ENCODE measurements around the gene OSMR.
A peak's percentile ranks its signal among the peaks of the same experiment; 100 is the strongest.

OSMR gene

GRCh38 chr5:38845526-38846378 lies at the start of gene OSMR:
OSMR (plus strand) TSS chr5:38846012; CDS start chr5:38869045, 23,033 bp downstream.
- no peak for DNase-seq (ENCODE audit: low read depth in 2 of 2, low spot score in 1 of 2)

- DNase-seq (ENCODE audit: low read depth in 2 of 2, low spot score in 1 of 2), result no peak
These were observed 49.1 kb upstream of the OSMR start for GRCh38 chr5:38796742-38797108.

- DNase-seq (ENCODE audit: low read depth in 2 of 2, low spot score in 1 of 2), result no peak
These were observed 48.0 kb upstream of the OSMR start for GRCh38 chr5:38797838-38798237.

- no peak for DNase-seq (ENCODE audit: low read depth in 2 of 2, low spot score in 1 of 2)
These were observed 46.0 kb upstream of the OSMR start for GRCh38 chr5:38799556-38800377.

GRCh38 chr5:38800515-38800914 lies 45.3 kb upstream of the OSMR start:
- no peak for DNase-seq (ENCODE audit: low read depth in 2 of 2, low spot score in 1 of 2)

GRCh38 chr5:38802125-38802524 lies 43.7 kb upstream of the OSMR start:
- no peak for DNase-seq (ENCODE audit: low read depth in 2 of 2, low spot score in 1 of 2)

GRCh38 chr5:38803246-38803645 lies 42.6 kb upstream of the OSMR start:
- no peak for DNase-seq (ENCODE audit: low read depth in 2 of 2, low spot score in 1 of 2)

GRCh38 chr5:38806775-38807258 lies 39.0 kb upstream of the OSMR start:
- DNase-seq (ENCODE audit: low read depth in 2 of 2, low spot score in 1 of 2), result no peak

- DNase-seq (ENCODE audit: low read depth in 2 of 2, low spot score in 1 of 2), result no peak
These were observed 38.0 kb upstream of the OSMR start for GRCh38 chr5:38807570-38808483.

- no peak for DNase-seq (ENCODE audit: low read depth in 2 of 2, low spot score in 1 of 2)
These were observed 37.0 kb upstream of the OSMR start for GRCh38 chr5:38808666-38809343.

GRCh38 chr5:38809388-38810359 lies 36.1 kb upstream of the OSMR start:
- DNase-seq (ENCODE audit: low read depth in 2 of 2, low spot score in 1 of 2), result peak in 1 of 2 donors; percentile 6

GRCh38 chr5:38814879-38815278 lies 30.9 kb upstream of the OSMR start:
- no peak for DNase-seq (ENCODE audit: low read depth in 2 of 2, low spot score in 1 of 2)

GRCh38 chr5:38816083-38817030 lies 29.5 kb upstream of the OSMR start:
- DNase-seq (ENCODE audit: low read depth in 2 of 2, low spot score in 1 of 2), result no peak

GRCh38 chr5:38821679-38822078 lies 24.1 kb upstream of the OSMR start:
- no peak for DNase-seq (ENCODE audit: low read depth in 2 of 2, low spot score in 1 of 2)

- DNase-seq (ENCODE audit: low read depth in 2 of 2, low spot score in 1 of 2), result no peak
These were observed 22.3 kb upstream of the OSMR start for GRCh38 chr5:38823503-38823902.

GRCh38 chr5:38824821-38825220 lies 21.0 kb upstream of the OSMR start:
- no peak for DNase-seq (ENCODE audit: low read depth in 2 of 2, low spot score in 1 of 2)

- DNase-seq (ENCODE audit: low read depth in 2 of 2, low spot score in 1 of 2), result no peak
These were observed 20.3 kb upstream of the OSMR start for GRCh38 chr5:38825494-38825893.

- no peak for DNase-seq (ENCODE audit: low read depth in 2 of 2, low spot score in 1 of 2)
These were observed 18.3 kb upstream of the OSMR start for GRCh38 chr5:38827525-38827924.
